Ectodermal cell (in vitro differentiated cells): ENCODE data around the gene PARD3B.

Source experiments
- H3K27ac ChIP-seq: 2 replicates; pipeline ENCODE4 v1.7.0; 2013; ENCODE audit warnings: mild to moderate bottlenecking, low read depth, low read length; ENCODE audit not compliant: insufficient read depth, poor library complexity, severe bottlenecking
- H3K27me3 ChIP-seq: 2 replicates; pipeline ENCODE4 v1.7.0; 2013; ENCODE audit warnings: mild to moderate bottlenecking, low read length; ENCODE audit not compliant: insufficient read depth, control insufficient read depth, poor library complexity, severe bottlenecking
- H3K36me3 ChIP-seq: one replicate; pipeline ENCODE4 v1.7.0; 2013; ENCODE audit warnings: low read length; ENCODE audit not compliant: control insufficient read depth, insufficient read depth
- H3K4me1 ChIP-seq: one replicate; pipeline ENCODE4 v1.7.0; 2013; ENCODE audit warnings: low read length; ENCODE audit not compliant: control insufficient read depth, insufficient read depth
- H3K4me3 ChIP-seq: 2 replicates; pipeline ENCODE4 v1.7.0; 2013; ENCODE audit warnings: low read depth, low read length, control low read depth; ENCODE audit not compliant: insufficient read depth
- H3K9me3 ChIP-seq: 2 replicates; pipeline ENCODE4 v1.7.0; 2013; ENCODE audit warnings: mild to moderate bottlenecking, low read length, moderate library complexity; ENCODE audit not compliant: control insufficient read depth
- WGBS, 2 experiments: methylation state at CpG; one replicate each; pipeline ENCODE4 v1.1.7; 2013; ENCODE audit warnings: missing lambda C conversion rate in 2 of 2; 5-methylcytosine and 5-hydroxymethylcytosine counted together

PARD3B gene

DNA sequence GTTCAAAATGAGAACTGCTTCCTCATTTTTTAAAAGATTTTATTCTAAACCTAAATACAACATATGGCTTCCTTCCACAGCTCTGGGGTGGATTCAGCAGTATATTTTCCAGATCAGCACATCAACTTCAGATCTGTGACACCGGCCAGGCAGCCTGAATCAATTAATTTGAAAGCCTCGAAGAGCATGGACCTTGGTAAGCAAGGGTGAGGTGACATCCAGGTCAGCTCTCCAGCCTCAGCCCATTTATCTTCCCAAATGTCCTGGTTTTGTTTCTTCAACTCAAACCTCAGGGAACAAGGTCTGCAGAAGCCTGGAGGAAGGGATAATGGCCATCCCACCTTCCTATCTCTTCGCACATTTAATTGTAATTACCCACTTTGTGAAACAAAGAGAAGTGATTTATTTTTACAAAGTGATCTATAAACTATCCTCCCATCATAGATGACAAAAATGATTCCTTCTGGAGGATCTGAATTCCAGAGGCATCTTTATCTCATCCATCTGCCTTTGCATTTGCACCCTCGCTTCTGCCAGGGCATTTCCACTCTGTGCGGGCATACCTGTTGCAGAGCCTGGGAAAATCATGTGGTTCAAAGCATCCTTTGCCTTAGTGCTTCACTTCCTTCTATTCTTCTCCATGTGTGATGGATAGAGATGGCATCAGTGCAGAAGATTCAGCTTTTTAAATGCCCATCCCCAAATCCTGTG, 648.0 kb downstream of the PARD3B start:
- Histone ChIP-seq H3K4me1 (peaks cover 22% of the 10 kb centered on the region), H3K27me3 (no peaks in the 10 kb centered on the region), H3K36me3 (no peaks in the 10 kb centered on the region), H3K27ac (no peak overlapping the region), H3K4me3 (no peak overlapping the region), H3K9me3 (no peaks in the 10 kb centered on the region)
- 80 to 82% methylated on average over 4 to 5 of the region's 5 CpGs for WGBS, 2 experiments

DNA sequence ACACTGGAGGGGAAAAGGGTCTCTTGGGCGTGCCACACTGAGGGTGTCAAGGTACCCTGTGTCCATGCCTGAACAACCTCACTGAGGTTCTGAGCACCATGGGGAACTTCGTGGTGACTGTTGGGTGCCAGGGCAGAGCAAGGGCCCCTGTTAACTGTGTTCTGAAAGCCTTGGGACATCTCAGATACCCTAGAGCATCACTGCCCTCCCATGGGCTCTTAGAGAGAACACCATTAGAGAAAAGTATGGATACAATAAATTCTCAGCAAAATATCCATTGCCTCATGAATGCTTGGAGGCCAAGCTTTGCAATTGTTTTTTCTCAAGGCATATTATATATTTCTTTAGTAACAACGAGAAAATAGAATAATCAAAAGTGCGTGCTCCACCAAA, 648.6 kb downstream of the PARD3B start:
- no peaks in the 10 kb centered on the region for H3K9me3 ChIP-seq
- WGBS, 2 experiments, result 93 to 94% methylated on average over 4 of the region's 4 CpGs
- H3K36me3 ChIP-seq, result no peaks in the 10 kb centered on the region
- H3K4me3 ChIP-seq, result no peak overlapping the region
- H3K27ac ChIP-seq, result no peak overlapping the region
- peaks cover 16% of the 10 kb centered on the region for H3K4me1 ChIP-seq
- no peaks in the 10 kb centered on the region for H3K27me3 ChIP-seq

DNA sequence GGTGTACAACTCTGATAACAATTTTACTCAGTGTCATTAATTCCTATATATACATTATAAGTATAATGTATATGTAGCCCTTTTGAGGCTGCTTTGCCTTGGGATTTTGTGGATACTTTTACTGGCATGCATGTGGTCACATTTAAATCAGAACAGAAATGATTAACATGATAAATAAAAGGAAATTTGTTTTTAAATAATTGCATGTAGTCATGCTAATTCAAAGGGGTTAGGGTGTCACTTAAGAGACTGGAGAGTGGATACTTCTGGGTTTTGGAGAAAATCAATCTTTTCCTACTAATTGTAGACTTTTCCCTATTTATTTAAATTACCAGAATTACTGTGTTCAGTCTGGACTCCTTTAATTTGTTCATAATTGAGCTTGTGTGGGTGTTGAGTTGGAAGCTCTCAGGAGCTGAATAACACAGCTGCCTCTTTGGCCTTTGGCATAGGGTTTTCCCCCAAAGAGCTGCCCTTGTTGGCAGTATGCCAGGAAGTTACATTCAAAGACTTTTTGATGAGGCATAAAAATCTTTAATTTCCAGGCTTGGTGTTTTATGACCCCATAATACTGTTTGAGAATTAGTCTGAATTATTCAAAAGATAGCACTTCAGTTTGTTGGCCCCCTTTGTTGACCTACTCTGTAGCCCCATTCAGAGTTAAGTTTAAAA, 652.3 kb downstream of the PARD3B start:
- Histone ChIP-seq H3K4me3 (no peak overlapping the region), H3K4me1 (peaks cover 6% of the 10 kb centered on the region), H3K27ac (no peak overlapping the region), H3K9me3 (no peaks in the 10 kb centered on the region), H3K27me3 (no peaks in the 10 kb centered on the region), H3K36me3 (no peaks in the 10 kb centered on the region)

DNA sequence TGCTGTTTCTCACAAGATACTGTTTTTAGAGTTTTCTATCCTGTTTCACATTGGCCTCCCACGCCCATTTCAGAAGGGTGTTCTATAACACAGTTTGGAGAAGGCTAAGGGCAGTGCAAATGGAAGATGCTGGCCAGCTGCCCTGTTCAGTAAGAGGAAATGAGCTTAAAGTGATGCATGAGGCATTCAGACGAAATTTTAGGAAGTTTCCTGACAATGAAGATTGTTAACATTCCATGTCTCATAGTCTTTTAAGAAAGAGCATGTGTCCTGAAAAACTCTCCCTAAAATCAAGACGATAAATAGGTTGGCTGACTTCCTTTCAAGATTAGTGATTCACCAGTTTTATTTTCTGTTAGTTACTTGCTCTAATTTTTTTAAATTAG, 652.9 kb downstream of the PARD3B start:
- no peak overlapping the region for H3K4me3 ChIP-seq
- H3K27me3 ChIP-seq, result no peaks in the 10 kb centered on the region
- H3K27ac ChIP-seq, result no peak overlapping the region
- 53 to 68% methylated on average over 3 of the region's 3 CpGs for WGBS, 2 experiments
- H3K36me3 ChIP-seq, result no peaks in the 10 kb centered on the region
- peaks cover 6% of the 10 kb centered on the region for H3K4me1 ChIP-seq
- no peaks in the 10 kb centered on the region for H3K9me3 ChIP-seq

DNA sequence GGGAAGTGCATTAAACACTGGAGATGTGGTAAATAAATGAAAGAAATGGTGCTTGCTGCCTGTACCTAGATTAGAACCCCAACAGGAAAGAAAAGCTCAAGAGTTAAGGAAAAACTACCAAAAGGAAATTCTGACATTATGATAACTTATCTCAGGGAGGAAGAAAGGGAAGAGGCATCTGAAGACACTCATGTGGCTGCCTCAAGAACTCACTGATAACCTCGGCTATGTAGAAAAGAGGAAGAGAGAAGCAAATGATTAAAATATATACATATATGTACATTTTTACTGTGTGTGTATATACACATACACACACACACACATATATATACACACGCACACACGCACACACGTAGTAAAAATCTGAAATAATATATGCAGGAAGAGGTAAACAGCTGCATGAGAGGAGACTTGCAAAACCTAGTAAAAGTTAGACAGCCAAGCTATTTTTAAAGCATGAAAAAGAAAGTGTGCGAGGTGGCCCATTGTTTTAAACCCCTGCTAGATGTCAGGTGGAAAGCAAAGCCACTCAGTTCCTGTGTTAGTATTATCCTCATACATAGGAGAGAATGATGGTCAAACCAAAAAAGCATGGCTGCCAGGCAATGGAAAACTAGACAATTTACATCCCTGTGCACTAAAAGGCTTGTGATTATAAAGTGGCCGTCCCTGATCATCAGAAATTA, 654.0 kb downstream of the PARD3B start:
- Histone ChIP-seq H3K36me3 (no peaks in the 10 kb centered on the region), H3K4me1 (peaks cover 6% of the 10 kb centered on the region), H3K4me3 (no peak overlapping the region), H3K9me3 (no peaks in the 10 kb centered on the region), H3K27ac (no peak overlapping the region), H3K27me3 (no peaks in the 10 kb centered on the region)
- WGBS, 2 experiments, result 95 to 97% methylated on average over 4 to 5 of the region's 6 CpGs

DNA sequence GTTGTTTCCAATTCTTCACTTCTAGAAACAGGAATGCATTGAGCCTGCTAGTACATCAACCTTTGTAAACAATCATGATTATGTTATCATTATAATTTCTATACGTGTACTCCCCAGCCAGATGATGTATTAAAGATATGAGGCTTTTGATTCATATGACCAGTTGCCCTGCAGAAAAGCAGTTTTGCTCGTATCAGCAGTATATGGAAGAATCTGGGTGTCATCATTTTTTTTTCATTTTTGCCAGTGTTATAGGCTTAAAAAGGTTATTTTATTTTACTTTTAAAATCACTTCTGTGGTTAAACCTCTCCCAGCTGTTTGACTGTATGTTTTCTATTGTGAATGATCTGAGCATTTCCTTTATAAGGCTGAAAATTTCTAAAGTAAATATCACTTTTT, 665.2 kb downstream of the PARD3B start:
- Histone ChIP-seq H3K9me3 (no peaks in the 10 kb centered on the region), H3K4me3 (no peak overlapping the region), H3K4me1 (no peaks in the 10 kb centered on the region), H3K27ac (no peak overlapping the region), H3K27me3 (no peaks in the 10 kb centered on the region), H3K36me3 (no peaks in the 10 kb centered on the region)
- WGBS, 2 experiments, result 91 to 94% methylated on average over 1 to 2 of the region's 2 CpGs

DNA sequence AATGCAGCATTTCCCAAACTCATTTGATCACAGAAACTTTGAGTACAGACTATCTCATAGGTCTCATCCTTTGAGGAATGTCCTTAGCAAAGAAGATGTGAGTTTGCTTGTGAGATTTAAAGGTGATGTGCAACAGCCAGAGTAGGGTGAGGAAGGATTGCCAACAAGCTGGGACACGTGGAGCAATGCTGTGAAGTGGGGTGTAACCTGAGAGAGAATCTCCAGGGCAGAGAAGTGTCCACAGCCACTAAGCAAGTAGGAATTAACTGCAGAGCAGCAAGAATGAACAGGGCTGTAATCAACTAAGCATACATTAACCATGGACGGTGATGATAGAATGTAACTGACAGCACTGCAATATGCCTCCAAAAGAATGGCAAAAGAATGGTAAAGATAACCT, 667.1 kb downstream of the PARD3B start:
- H3K4me3 ChIP-seq, result no peak overlapping the region
- H3K9me3 ChIP-seq, result no peaks in the 10 kb centered on the region
- no peaks in the 10 kb centered on the region for H3K4me1 ChIP-seq
- 86 to 89% methylated on average over 2 of the region's 2 CpGs for WGBS, 2 experiments
- H3K27ac ChIP-seq, result no peak overlapping the region
- H3K27me3 ChIP-seq, result no peaks in the 10 kb centered on the region
- no peaks in the 10 kb centered on the region for H3K36me3 ChIP-seq

DNA sequence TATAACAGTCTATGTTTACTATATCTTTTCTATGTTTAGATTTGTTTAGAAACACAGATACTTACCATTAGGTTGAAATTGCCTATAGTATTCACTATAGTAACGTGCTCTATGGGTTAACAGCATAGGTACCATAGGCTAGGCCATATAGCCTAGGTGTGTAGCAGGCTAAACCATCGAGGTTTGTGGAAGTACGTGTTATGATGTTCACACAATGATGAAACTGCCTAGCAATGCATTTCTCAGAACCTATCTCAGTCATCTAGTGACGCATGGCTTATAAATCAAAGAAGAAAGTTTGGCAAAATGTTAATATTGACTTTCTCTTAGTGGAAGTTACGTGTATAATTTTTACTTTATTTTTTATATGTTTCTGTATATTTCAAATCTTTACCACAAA, 670.8 kb downstream of the PARD3B start:
- no peaks in the 10 kb centered on the region for H3K36me3 ChIP-seq
- no peaks in the 10 kb centered on the region for H3K4me1 ChIP-seq
- no peaks in the 10 kb centered on the region for H3K9me3 ChIP-seq
- no peaks in the 10 kb centered on the region for H3K27me3 ChIP-seq
- no peak overlapping the region for H3K4me3 ChIP-seq
- H3K27ac ChIP-seq, result no peak overlapping the region
- WGBS, 2 experiments, result 72 to 90% methylated on average over 3 to 4 of the region's 5 CpGs

DNA sequence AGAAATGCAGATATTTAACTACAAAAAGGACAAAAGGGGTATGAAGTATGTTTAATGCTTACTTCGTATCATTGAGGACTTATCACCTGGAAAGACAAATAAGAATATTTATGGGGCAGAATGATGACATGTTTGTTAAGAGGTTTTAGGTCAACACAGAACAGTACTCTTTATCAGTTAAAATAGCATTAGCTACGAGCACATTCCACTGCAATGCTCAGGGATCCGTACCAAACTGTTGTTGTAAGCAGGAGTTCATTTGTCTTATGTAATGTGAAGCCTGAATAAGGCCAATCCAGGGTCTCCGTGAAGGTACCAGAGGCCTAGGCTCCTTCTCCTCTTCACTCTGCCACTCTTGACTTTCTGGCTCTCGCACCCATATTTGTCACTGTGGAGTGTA, 671.3 kb downstream of the PARD3B start:
- Histone ChIP-seq H3K9me3 (no peaks in the 10 kb centered on the region), H3K27me3 (no peaks in the 10 kb centered on the region), H3K4me3 (no peak overlapping the region), H3K27ac (no peak overlapping the region), H3K4me1 (no peaks in the 10 kb centered on the region), H3K36me3 (no peaks in the 10 kb centered on the region)
- WGBS, 2 experiments, result 84 to 87% methylated on average over 5 of the region's 5 CpGs

DNA sequence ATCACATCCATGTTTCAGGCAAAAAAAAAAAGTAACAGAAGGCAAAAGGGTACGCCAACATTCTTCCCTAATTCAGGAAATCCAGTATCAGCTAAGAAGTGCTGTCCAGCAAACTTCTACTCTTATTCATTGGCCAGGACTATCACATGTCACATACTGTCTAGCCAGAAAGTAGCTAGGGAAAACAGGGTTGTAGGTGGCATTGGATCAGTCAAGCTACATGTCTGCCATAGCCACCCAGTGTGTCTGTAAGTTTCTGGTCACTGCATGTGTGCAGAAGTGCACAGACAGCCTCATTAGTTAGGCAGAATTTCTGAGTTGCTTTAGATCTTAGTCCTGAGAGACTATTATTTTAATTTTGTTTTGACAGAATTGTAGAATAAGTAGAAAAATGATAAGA, 671.7 kb downstream of the PARD3B start:
- no peaks in the 10 kb centered on the region for H3K4me1 ChIP-seq
- 93 to 100% methylated on average over 1 of the region's 1 CpG for WGBS, 2 experiments
- H3K9me3 ChIP-seq, result no peaks in the 10 kb centered on the region
- no peak overlapping the region for H3K27ac ChIP-seq
- no peaks in the 10 kb centered on the region for H3K36me3 ChIP-seq
- H3K27me3 ChIP-seq, result no peaks in the 10 kb centered on the region
- no peak overlapping the region for H3K4me3 ChIP-seq
